HG02798 (cell line): ENCODE results near the gene NDUFA6.

Source experiments
- ATAC-seq: cut with Tn5 transposase; IDR thresholded peaks from one replicate; pipeline ENCODE4 v1.9.1; 2021; ENCODE audit warnings: mild to moderate bottlenecking; ENCODE audit not compliant: unreplicated experiment, poor library complexity

NDUFA6 gene

GRCh38 chr22:42039271-42039670 is 51.3 kb downstream of the NDUFA6 start:
- no peak for ATAC-seq
